Activated CD4-positive, alpha-beta T cell treated with anti-CD3 and anti-CD28 coated beads, Interleukin-2, amount 10 ng/mL, durations not matched to agents 7 days and 5 days (primary cell): ENCODE results near the gene GPR39. TPM values are rescaled to one million over a fixed set of nuclear protein-coding genes. Genes with fewer than 3 reads are reported as not detected.

Source experiments
- CTCF ChIA-PET: fragments of 350-600 bp; sonication (Branson Sonifier 250); formaldehyde crosslinking; loops from one replicate; lab custom pipeline; 2021; ENCODE audit warnings: antibody characterized with exemption; lab: Charles Lee
- POLR2A ChIA-PET: fragments of 350-600 bp; sonication (Branson Sonifier 250); formaldehyde crosslinking; loops from one replicate; lab custom pipeline; 2021; ENCODE audit warnings: antibody characterized with exemption; lab: Charles Lee
- DNase-seq: peaks from one replicate; pipeline ENCODE4 v3.0.0-alpha.2; 2020
- H3K27ac Mint-ChIP-seq: one replicate; pipeline ENCODE4 v1.8.0; 2021; ENCODE audit warnings: mild to moderate bottlenecking, moderate library complexity, mixed read lengths
- H3K27me3 Mint-ChIP-seq: one replicate; pipeline ENCODE4 v1.8.0; 2021; ENCODE audit warnings: mixed read lengths
- H3K36me3 Mint-ChIP-seq: one replicate; pipeline ENCODE4 v1.8.0; 2021; ENCODE audit warnings: low read depth, mixed read lengths
- H3K4me1 Mint-ChIP-seq: one replicate; pipeline ENCODE4 v1.8.0; 2021; ENCODE audit warnings: mixed read lengths
- H3K4me3 Mint-ChIP-seq: one replicate; pipeline ENCODE4 v1.8.0; 2021; ENCODE audit warnings: mild to moderate bottlenecking, moderate library complexity, mixed read lengths
- H3K9me3 Mint-ChIP-seq: one replicate; pipeline ENCODE4 v1.8.0; 2021; ENCODE audit warnings: mixed read lengths
- total RNA-seq, 2 experiments: library from RNA; stranded (reverse); gene quantifications; one replicate each; pipeline ENCODE4 v1.2.3, GENCODE V29; 2021

The GPR39 gene
- total RNA-seq, 2 experiments from 2014 or later, result not detected

DNA sequence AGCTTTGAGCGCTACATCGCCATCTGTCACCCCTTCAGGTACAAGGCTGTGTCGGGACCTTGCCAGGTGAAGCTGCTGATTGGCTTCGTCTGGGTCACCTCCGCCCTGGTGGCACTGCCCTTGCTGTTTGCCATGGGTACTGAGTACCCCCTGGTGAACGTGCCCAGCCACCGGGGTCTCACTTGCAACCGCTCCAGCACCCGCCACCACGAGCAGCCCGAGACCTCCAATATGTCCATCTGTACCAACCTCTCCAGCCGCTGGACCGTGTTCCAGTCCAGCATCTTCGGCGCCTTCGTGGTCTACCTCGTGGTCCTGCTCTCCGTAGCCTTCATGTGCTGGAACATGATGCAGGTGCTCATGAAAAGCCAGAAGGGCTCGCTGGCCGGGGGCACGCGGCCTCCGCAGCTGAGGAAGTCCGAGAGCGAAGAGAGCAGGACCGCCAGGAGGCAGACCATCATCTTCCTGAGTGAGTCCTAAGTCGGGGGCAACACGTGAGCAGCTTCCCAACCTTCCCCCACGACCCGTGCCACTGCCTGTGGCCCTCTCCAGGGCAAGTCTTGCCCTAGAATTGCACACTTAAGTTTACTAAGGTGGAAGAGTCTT lies 928 bp downstream of the GPR39 start:
- peaks cover 12% of the 10 kb centered on the region for H3K27me3 Mint-ChIP-seq
- H3K4me3 Mint-ChIP-seq, result no peak overlapping the region
- no peaks in the 10 kb centered on the region for H3K4me1 Mint-ChIP-seq
- ChIA-PET CTCF (no interaction called here), POLR2A (no interaction called here)
- H3K9me3 Mint-ChIP-seq, result no peaks in the 10 kb centered on the region
- no peak for DNase-seq
- H3K36me3 Mint-ChIP-seq, result no peaks in the 10 kb centered on the region
- H3K27ac Mint-ChIP-seq, result no peak overlapping the region

DNA sequence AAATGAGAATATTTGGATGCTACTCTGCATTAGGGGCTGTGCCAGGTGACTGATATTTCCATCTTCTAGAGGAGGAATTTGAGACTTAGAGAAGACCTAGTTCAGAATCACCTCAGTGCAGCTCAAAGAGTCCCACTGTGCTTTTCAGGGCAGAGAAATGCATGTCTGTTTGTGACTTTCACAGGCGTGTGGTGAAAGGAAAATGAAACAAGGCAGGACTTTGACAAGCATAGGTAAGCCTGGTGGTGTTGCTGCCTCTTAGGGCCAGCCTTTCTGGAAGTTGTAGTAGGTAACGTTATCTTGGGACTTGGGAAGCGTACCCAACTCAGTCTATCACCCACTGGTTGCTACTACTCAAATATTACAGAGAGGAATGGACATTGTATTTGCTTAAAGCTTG lies 2.6 kb downstream of the GPR39 start:
- no peak for DNase-seq
- ChIA-PET CTCF (no interaction called here), POLR2A (no interaction called here)
- H3K4me1 Mint-ChIP-seq, result no peaks in the 10 kb centered on the region
- no peak overlapping the region for H3K27ac Mint-ChIP-seq
- peaks cover 12% of the 10 kb centered on the region for H3K27me3 Mint-ChIP-seq
- H3K4me3 Mint-ChIP-seq, result no peak overlapping the region
- no peaks in the 10 kb centered on the region for H3K9me3 Mint-ChIP-seq
- no peaks in the 10 kb centered on the region for H3K36me3 Mint-ChIP-seq

DNA sequence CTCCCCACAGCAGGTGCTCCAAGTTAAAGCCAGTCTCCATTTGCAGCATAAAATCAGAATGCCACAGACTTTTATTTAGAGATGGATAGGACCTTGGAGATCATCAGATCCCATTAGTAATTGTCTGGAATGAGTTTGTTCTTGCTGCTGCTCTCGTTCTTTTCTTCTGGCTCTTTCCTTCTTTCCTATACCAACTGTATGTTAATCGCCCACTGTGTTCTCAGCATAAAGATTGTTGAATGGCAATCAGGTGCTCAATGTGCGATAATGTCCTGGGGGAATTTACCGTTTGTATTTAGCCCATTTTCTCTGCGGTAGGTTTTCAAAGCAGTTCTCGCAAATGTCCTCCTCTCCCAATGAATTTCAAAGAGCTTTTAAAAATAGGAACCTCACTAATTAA lies 3.3 kb downstream of the GPR39 start:
- Mint-ChIP-seq H3K4me3 (no peak overlapping the region), H3K4me1 (no peaks in the 10 kb centered on the region)
- POLR2A ChIA-PET, result no interaction called here

DNA sequence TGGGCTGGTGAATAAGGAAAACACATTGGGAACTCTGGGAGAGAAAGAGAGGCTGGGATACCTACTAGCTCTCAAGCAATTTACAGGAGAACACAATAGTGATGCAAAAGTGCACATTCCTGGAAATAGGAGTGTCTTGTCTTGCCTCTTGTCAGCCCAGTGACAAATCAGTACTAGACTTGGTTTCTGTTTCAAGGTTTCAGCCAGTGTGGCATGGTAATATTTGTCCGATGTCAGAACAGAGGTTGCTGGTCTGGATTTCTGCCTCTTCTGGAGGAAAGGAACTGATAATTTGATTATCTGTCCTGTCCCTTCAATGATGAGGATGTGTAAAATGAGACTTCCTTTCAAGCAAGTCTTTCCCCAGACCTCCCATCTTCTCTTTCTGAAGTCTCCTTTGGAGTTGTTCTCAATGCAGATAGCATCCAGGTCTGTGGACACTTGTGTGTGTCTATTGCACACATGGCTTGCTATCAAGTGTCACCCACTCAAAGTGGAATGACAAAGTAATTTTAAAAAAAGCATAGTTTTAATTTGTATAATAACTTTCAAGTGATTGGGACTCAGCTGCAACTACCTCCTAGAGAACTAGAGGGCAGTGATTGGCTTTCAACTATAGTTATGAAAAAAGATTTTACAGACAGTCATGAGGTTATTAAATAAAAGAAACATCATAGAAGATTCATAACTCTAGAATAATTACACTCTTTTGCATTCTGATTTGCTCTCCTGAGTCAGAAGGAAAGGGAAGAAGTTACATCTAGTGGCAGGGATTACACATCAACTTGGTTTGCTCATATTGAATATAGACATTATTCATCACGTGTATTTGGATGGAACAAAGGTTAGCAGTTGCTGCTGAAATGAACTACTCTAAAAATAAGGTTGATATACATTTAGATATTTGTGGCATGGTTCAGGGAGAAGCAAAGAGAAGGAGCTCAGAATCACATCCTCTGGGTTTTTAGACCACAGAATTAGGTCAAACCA lies 4.5 kb downstream of the GPR39 start:
- no peak overlapping the region for H3K4me3 Mint-ChIP-seq
- no peaks in the 10 kb centered on the region for H3K9me3 Mint-ChIP-seq
- CTCF ChIA-PET, result no interaction called here
- POLR2A ChIA-PET, result no interaction called here
- H3K27ac Mint-ChIP-seq, result no peak overlapping the region
- no peaks in the 10 kb centered on the region for H3K36me3 Mint-ChIP-seq
- H3K27me3 Mint-ChIP-seq, result peaks cover 3% of the 10 kb centered on the region
- no peak for DNase-seq
- H3K4me1 Mint-ChIP-seq, result no peaks in the 10 kb centered on the region

More for the DNA sequence above, 3.3 kb downstream of the GPR39 start:
- H3K9me3 Mint-ChIP-seq, result no peaks in the 10 kb centered on the region
- no peak overlapping the region for H3K27ac Mint-ChIP-seq
- H3K36me3 Mint-ChIP-seq, result no peaks in the 10 kb centered on the region
- H3K27me3 Mint-ChIP-seq, result peaks cover 12% of the 10 kb centered on the region
- no peak for DNase-seq
- CTCF ChIA-PET, result no interaction called here

DNA sequence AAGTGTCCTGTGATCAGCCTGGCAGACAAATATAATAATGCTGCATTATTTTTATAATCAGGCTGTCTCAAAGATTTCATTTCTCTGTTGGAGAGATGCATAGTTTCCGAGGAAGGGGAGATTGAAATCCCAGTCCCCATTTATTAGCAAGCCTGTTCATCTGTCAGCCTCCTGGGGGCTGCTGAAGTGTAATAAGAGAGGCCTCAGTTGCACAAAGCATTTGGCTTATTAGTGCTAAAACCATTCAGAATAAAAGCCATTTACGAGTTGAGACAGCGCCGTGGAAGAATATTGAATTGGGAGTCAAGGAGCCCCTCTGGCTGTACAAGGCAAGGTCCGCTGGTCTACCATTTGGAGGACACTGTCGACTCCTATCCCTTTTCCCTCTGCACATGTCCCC lies 6.1 kb downstream of the GPR39 start:
- Mint-ChIP-seq H3K27ac (no peak overlapping the region), H3K36me3 (no peaks in the 10 kb centered on the region), H3K9me3 (no peaks in the 10 kb centered on the region), H3K4me3 (no peak overlapping the region), H3K27me3 (no peaks in the 10 kb centered on the region), H3K4me1 (no peaks in the 10 kb centered on the region)
- ChIA-PET CTCF (no interaction called here), POLR2A (no interaction called here)
- no peak for DNase-seq

DNA sequence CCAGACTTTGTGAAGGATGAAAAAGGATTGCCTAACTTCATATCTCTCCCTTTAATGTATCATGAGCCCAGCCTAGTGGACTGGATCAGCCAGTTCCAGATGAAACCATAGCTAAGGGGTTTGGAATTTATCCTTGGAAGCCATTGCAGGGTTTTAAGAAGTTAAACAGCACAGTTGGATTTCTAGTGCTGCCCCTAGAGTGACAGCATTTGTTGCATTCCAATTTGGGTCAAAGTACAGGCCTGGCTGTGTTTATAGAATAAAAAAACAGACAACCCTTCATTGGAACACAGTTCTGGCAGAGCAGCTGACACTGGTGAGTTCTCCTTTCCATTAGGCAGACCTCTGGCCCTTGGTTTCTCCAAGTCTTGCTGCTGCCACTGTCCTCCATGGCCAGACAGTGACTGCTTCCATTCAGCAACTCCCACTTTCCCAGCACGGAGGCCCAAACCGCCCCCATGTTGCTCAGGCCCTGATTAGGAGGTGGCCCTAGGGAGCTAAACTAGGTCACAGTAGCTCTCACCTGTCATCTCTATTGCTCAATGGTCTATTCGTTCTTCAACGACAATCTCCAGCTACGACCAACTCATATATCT lies 8.0 kb downstream of the GPR39 start:
- H3K4me3 Mint-ChIP-seq, result no peak overlapping the region
- no peaks in the 10 kb centered on the region for H3K36me3 Mint-ChIP-seq
- DNase-seq, result no peak
- H3K27me3 Mint-ChIP-seq, result no peaks in the 10 kb centered on the region
- CTCF ChIA-PET, result no interaction called here
- POLR2A ChIA-PET, result no interaction called here
- H3K27ac Mint-ChIP-seq, result no peak overlapping the region
- H3K9me3 Mint-ChIP-seq, result no peaks in the 10 kb centered on the region
- no peaks in the 10 kb centered on the region for H3K4me1 Mint-ChIP-seq

DNA sequence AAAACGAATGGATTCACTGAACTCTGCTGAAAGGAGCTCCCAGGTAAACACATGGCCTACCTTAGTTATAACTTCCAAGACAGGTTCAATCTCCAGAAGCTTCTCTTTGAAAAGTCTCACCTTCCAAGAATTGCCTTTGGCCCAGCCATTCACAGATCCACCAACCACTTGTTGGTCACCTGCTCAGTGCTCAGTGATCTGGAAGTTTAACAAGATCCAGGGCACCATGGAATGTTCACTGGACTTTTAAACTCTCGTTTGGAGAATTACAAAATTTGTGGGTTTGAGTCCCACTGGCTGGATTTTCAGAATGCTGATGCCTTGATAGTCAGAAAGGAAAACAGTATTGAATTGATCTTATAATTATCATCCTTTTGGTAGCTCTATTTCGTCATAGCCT lies 9.4 kb downstream of the GPR39 start:
- Mint-ChIP-seq H3K27ac (no peak overlapping the region), H3K4me3 (no peak overlapping the region), H3K27me3 (no peaks in the 10 kb centered on the region), H3K36me3 (no peaks in the 10 kb centered on the region), H3K9me3 (no peaks in the 10 kb centered on the region), H3K4me1 (no peaks in the 10 kb centered on the region)
- DNase-seq, result no peak
- POLR2A ChIA-PET, result no interaction called here
- CTCF ChIA-PET, result no interaction called here

DNA sequence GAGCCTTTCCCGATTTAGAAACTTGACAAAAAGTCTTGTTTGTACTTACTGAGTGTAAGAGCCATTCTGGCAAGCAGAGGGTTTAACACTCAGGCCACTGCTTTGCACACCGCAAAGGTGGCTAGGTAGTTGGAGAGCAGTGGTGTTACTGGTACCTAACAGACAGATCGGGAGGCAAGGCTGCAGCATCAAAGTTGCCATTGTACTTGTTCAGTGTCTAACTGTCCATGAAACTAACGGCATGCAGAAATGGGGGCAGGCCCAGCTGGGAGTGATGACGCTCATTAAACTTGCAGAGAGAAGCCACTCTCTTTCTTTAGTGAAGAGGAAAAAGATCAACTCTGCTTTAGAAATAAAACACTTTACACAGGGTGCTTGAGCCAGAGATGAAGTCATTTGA lies 10.1 kb downstream of the GPR39 start:
- POLR2A ChIA-PET, result no interaction called here
- H3K4me1 Mint-ChIP-seq, result no peaks in the 10 kb centered on the region
- H3K4me3 Mint-ChIP-seq, result no peak overlapping the region
- DNase-seq, result no peak
- H3K9me3 Mint-ChIP-seq, result peaks cover 2% of the 10 kb centered on the region
- no peaks in the 10 kb centered on the region for H3K27me3 Mint-ChIP-seq
- CTCF ChIA-PET, result no interaction called here
- H3K27ac Mint-ChIP-seq, result no peak overlapping the region
- H3K36me3 Mint-ChIP-seq, result no peaks in the 10 kb centered on the region

DNA sequence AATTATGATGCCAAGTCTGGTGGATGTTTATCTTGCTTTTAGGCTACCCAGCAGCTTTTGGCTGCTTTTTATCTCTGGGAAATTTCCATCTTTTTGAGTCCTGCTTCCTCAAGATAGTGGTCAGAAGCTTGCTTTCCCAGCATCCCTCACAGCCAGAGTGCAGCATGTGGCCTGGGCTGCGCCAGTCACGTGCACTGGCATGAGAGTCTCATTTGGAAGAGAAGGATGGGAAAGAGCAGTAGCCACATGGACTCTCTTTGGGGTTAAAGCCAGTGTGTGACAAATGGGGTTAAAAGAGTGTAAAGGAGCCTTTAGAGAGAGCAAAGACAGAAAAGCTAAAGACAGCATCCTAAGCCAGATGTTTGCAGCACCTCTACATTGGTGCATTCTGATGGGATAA lies 12.7 kb downstream of the GPR39 start:
- ChIA-PET CTCF (no interaction called here), POLR2A (no interaction called here)
- DNase-seq, result no peak
- Mint-ChIP-seq H3K27ac (no peak overlapping the region), H3K36me3 (no peaks in the 10 kb centered on the region), H3K27me3 (no peaks in the 10 kb centered on the region), H3K4me1 (no peaks in the 10 kb centered on the region), H3K4me3 (no peak overlapping the region), H3K9me3 (peaks cover 4% of the 10 kb centered on the region)

DNA sequence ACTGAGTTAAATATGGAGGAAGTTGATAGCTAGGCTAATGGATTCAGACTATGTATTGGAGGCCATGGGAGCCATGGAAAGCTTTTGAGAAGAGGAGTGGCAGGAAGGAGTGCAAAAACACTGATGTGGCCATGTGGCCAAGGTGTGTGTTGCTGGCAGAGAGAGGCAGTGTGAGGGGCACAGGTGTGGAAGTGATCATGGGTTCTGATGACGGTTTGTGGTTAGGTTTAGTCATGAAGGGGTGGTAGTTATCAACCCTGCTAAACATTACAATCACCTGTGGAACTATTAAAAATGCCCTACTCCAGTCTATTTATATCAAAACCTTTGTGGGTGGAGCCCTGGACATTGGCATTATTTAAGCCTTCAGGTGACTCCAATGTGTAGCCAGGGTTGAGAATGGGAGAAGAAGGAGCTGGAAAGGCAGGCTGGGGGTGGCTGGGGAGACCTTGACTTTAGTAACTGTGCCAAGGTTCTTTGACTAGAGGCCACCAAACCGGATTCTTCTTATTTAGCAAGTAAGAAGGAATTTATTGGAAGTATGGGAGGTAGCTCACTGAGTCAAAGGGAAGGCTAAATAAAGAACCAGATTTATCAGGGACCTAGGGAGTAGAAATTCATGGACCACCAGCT lies 13.5 kb downstream of the GPR39 start:
- DNase-seq, result no peak
- peaks cover 4% of the 10 kb centered on the region for H3K9me3 Mint-ChIP-seq
- CTCF ChIA-PET, result no interaction called here
- no peak overlapping the region for H3K4me3 Mint-ChIP-seq
- H3K4me1 Mint-ChIP-seq, result no peaks in the 10 kb centered on the region
- H3K27ac Mint-ChIP-seq, result no peak overlapping the region
- POLR2A ChIA-PET, result no interaction called here
- no peaks in the 10 kb centered on the region for H3K36me3 Mint-ChIP-seq
- no peaks in the 10 kb centered on the region for H3K27me3 Mint-ChIP-seq

DNA sequence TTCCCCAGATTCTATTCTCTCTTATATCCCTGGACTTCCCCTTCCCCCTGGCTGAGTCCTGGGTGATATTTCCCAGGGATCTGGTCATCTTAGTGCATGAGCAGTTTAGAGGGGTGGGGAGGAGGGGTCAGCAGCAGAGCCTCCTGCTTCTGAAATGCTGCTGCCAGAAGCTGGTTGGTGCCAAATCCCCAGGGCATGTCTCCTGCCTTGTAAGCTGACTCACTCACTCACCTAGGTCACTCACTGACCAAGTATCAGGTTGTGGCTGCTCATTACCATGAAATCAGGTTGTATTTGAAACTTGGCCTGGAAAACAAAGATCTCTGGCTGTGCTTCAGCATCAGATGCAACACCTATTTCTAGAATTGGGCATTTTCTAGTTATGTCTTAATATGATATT lies 14.3 kb downstream of the GPR39 start:
- no peaks in the 10 kb centered on the region for H3K4me1 Mint-ChIP-seq
- no peaks in the 10 kb centered on the region for H3K36me3 Mint-ChIP-seq
- DNase-seq, result no peak
- H3K4me3 Mint-ChIP-seq, result no peak overlapping the region
- no peaks in the 10 kb centered on the region for H3K27me3 Mint-ChIP-seq
- POLR2A ChIA-PET, result no interaction called here
- CTCF ChIA-PET, result no interaction called here
- H3K9me3 Mint-ChIP-seq, result peaks cover 4% of the 10 kb centered on the region
- H3K27ac Mint-ChIP-seq, result no peak overlapping the region

DNA sequence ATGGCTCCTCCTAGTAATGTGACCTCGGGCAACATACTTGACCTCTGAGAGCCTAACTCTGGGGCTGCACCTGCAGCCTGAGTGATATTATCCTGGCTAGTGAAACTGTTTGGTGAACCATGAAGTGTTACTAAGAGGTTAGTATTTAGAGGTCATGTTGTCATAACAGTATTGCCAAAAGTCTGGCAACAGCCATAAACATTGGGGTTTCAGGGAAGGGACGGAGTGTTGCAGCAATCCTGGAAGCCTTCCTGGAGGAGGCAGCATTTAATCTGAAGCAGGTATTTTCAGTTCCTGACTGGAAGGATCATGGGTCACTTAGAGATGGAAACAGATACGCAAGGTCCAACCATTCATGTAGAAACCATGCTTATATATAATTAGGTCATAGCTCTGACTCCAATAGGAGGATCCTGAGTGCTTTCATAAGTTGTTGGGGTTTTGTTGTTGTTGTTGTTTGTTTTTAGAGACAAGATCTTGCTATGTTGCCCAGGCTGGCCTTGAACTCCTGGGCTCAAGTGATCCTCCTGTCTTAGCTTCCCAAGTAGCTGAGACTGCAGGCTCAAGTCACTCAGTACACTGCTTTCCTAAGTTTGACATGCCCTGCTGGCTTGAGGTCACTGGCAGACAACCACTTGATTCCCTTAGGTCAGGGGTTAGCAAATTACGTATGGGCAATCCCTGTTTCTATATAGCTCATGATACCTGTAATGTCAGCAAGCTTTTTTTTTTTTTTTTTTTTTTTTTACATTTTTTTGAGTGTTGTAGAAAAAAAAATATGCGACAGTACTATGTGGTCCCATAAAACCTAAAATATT lies 21.5 kb downstream of the GPR39 start:
- Mint-ChIP-seq H3K4me3 (no peak overlapping the region), H3K27me3 (no peaks in the 10 kb centered on the region)
- POLR2A ChIA-PET, result no interaction called here

More for the DNA sequence above, 21.5 kb downstream of the GPR39 start:
- no peaks in the 10 kb centered on the region for H3K36me3 Mint-ChIP-seq
- no peak overlapping the region for H3K27ac Mint-ChIP-seq
- CTCF ChIA-PET, result no interaction called here
- DNase-seq, result no peak
- H3K4me1 Mint-ChIP-seq, result no peaks in the 10 kb centered on the region
- H3K9me3 Mint-ChIP-seq, result peaks cover 2% of the 10 kb centered on the region
